Activated CD4-positive, alpha-beta T cell treated with anti-CD3 and anti-CD28 coated beads for 4 hours (primary cell): ENCODE data around the gene MRPL22.
"Not testable (repeated sequence)": the region's sequence is repeated elsewhere in the genome, so short reads cannot be mapped to it uniquely, and the experiment has no call there.

Source experiments
- DNase-seq, 2 donors: peaks; one replicate each; pipeline ENCODE4 v3.0.0-alpha.2; 2020

Gene MRPL22

DNA sequence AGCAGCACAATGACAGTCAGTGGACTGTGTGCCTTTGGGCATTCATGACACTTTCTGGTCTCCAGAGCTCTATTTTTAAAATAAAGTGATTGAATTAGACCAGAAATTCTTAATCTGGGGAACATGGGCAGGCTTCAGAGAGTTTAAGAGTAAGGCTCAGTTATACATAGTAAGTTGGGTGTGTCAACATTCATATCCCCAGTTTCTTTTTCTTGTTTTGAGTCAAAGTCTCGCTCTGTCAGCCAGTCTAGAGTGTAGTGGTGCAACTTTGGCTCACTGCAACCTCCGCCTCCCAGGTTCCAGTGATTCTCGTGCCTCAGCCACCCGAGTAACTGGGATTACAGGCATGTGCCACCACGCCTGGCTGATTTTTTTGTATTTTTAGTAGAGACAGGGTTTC is 59.0 kb downstream of the MRPL22 start:
- DNase-seq = no peak

DNA sequence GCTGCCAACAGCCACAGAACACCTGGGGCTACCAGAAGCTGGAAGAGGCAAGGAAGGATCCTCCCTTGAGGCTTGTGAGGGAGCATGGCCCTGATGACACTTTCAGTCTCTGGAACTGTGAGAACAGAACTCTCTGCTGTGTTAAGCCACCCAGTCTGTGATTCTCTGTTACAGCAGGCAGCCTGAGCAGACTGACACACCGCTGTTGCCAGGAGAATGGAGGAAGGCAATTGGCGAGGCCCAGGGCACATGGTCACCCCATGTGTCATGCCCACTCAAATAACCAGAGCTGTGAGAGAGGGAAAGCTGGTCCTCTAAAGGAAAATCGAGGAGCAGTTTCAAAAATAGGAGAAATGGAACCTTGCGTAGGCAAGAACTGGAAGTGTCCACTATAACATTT is 60.6 kb downstream of the MRPL22 start:
- DNase-seq = no peak

DNA sequence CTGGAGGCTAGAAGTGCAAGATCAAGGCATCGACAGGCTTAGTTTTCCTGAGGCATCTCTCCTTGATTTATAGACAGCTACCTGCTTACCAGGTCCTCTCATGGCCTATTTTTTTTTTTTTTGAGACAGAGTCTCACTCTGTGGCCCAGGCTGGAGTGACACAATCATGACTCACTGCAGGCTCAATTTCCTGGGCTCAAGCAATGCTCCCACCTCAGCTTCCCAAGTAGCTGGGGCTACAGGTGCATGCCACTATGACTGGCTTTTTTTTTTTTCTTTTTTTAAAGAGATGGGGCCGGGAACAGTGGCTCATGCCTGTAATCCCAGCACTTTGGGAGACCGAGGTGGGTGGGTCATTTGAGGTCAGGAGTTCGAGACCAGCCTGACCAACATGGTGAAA is 61.8 kb downstream of the MRPL22 start:
- DNase-seq = not testable (repeated sequence)

DNA sequence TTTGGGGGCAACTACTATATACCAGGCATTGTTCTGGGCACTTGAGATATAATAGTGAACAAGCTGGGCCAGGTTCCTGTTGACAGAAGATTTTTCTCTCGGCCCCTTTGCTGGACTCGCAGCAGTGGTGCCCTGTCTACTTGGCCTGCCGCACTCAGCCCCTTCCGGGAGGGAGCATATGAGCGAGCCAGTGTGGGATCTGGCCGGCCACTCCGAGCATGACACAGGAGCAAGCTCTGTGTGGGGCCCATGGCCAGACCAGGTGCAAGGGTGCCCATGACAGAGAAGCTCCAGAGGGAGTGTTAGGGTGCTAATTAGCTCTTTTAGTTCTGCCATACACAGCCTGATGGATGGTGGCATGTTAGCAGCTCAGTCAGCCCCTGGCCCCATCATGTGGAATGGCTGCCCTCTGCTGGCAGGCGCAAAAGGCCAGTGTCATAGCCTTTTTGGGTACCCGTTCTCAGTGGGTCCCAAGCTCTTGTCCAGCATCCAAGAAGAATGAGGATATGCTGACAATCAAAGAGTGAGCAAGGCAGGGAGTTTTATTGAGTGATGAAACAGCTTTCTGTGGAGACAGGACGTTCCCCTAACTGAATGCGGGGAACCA is 63.4 kb downstream of the MRPL22 start:
- DNase-seq = no peak

GRCh38 chr5:155006265-155006664 is 65.4 kb downstream of the MRPL22 start:
- DNase-seq = not testable (repeated sequence)

- no peak for DNase-seq
Observed at GRCh38 chr5:155008669-155009068, 67.8 kb downstream of the MRPL22 start.

DNA sequence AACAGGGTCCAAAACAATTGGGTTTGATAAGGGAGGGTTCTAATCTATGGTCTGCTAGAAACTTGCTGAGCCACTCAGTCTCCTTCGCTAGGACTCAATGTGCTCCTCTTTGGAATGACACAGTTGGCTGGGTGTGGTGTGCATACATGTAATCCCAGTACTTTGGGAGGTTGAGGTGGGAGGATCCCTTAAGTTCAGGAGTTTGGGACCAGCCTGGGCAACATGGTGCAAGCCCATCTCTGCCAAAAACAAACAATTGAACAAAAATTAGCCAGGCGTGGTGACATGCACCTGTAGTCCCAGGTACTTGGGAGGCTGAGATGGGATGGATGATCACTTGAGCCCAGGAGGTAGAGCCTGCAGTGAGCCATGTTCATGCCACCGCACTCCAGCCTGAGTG is 70.0 kb downstream of the MRPL22 start:
- DNase-seq = no peak

DNA sequence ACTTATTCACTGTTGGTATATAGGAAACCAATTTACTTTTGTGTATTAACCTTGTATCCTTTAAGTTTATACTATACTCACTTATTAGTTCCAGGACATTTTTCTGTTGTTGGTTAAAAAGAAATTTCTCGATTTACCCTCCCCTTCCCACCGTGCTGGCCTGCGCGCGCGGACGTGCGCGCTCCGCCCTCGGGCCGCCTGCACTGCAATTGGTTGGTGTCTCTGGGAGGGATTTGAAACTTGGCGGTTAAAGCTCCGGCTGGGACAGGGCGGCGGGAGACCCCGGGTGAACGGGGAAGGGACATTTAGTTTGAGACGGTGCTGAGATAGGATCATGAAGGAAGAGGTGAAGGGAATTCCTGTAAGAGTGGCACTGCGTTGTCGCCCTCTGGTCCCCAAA is 72.7 kb downstream of the MRPL22 start, which contains the start of gene KIF4B:
KIF4B (plus strand) TSS at position 230 of the 400 bp plus-strand sequence; CDS start at position 335, 105 bp downstream.
- DNase-seq = no peak

DNA sequence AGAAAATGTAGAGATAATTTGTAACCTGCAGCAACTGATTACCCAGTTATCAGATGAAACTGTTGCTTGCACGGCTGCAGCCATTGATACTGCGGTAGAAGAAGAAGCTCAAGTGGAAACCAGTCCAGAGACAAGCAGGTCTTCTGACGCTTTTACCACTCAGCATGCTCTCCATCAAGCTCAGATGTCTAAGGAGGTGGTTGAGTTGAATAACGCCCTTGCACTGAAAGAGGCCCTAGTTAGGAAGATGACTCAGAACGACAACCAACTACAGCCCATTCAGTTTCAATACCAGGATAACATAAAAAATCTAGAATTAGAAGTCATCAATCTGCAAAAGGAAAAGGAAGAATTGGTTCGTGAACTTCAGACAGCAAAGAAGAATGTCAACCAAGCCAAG is 74.4 kb downstream of the MRPL22 start:
- no peak for DNase-seq

GRCh38 chr5:155017610-155018009 is 76.7 kb downstream of the MRPL22 start:
- no peak for DNase-seq
